Mammary epithelial cell (primary cell): ENCODE data around the gene LPGAT1.

Source experiments
- EZH2 ChIP-seq: IDR thresholded peaks from 2 replicates; pipeline ENCODE4 v1.6.1; 2012; ENCODE audit warnings: low read length, inconsistent platforms, borderline replicate concordance
- TF ChIP-seq, protein P1 (sequence below), 2 donors: IDR thresholded peaks in 1 of 2; conservative IDR thresholded peaks in 1 of 2; 2 replicates each; pipeline ENCODE4 v1.5.1; 2011 to 2012; ENCODE audit warnings: inconsistent platforms in 2 of 2, low read length in 2 of 2, mild to moderate bottlenecking in 2 of 2, control low read depth in 1 of 2, low read depth in 1 of 2; ENCODE audit not compliant: insufficient read depth in 1 of 2; ENCODE audit errors: extremely low read depth in 1 of 2

DNA sequence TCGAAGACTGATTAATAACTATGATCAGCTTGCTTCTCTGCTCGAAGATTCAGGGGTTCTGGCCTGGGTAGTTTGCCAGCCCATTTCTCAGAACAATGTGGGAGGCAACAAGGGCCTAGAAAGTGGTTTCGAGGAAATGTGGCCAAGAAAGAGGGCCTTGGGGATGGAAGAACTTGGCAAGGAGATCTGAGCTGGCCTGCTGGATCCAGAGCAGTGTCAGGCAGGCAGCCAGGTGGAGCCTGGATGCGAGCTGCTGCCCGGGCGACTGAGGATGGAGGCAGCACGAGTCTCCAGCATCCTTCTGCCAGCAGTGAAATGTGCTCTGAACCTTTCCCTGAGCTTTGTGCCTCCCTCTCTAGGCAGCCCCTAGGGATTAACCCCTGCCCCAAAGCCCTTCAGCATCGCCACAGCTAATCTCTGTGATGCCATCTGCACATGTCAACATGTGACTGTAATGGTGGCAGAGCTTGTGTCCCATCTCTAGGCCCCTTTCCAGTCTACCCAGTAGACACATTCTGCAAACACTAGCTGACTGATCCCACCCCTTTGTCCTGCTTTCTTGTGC is 94.1 kb downstream of the LPGAT1 start:
- TF ChIP-seq, protein P1, sequence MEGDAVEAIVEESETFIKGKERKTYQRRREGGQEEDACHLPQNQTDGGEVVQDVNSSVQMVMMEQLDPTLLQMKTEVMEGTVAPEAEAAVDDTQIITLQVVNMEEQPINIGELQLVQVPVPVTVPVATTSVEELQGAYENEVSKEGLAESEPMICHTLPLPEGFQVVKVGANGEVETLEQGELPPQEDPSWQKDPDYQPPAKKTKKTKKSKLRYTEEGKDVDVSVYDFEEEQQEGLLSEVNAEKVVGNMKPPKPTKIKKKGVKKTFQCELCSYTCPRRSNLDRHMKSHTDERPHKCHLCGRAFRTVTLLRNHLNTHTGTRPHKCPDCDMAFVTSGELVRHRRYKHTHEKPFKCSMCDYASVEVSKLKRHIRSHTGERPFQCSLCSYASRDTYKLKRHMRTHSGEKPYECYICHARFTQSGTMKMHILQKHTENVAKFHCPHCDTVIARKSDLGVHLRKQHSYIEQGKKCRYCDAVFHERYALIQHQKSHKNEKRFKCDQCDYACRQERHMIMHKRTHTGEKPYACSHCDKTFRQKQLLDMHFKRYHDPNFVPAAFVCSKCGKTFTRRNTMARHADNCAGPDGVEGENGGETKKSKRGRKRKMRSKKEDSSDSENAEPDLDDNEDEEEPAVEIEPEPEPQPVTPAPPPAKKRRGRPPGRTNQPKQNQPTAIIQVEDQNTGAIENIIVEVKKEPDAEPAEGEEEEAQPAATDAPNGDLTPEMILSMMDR (conservative IDR thresholded peaks at IDR 0.05 in 1 of 2, IDR thresholded peaks at IDR 0.05 in 1 of 2; ENCODE audit: extremely low read depth in 1 of 2, insufficient read depth in 1 of 2, low read depth in 1 of 2, low read length in 2 of 2), result no peak
- no peak for TF ChIP-seq EZH2
